Endodermal cell (in vitro differentiated cells): ENCODE measurements around the gene OR2Z1. TPM values are rescaled to one million over a fixed set of nuclear protein-coding genes. Genes with fewer than 3 reads are reported as not detected.
"Not testable (repeated sequence)": the region's sequence is repeated elsewhere in the genome, so short reads cannot be mapped to it uniquely, and the experiment has no call there.

ENCODE experiments used
- DNase-seq: peaks from one replicate; pipeline ENCODE4 v3.0.0-alpha.2; 2017
- H3K27ac ChIP-seq: 2 replicates; pipeline ENCODE4 v1.5.1; 2013; ENCODE audit warnings: mild to moderate bottlenecking, low read depth, low read length, moderate library complexity
- H3K27me3 ChIP-seq: 2 replicates; pipeline ENCODE4 v1.6.1; 2013; ENCODE audit warnings: mild to moderate bottlenecking, low read length, moderate library complexity; ENCODE audit not compliant: insufficient read depth, control insufficient read depth, poor library complexity, severe bottlenecking
- H3K36me3 ChIP-seq: 2 replicates; pipeline ENCODE4 v1.7.0; 2013; ENCODE audit warnings: mild to moderate bottlenecking, low read length, moderate library complexity; ENCODE audit not compliant: control insufficient read depth, insufficient read depth
- H3K4me1 ChIP-seq: one replicate; pipeline ENCODE4 v1.7.0; 2013; ENCODE audit warnings: low read length; ENCODE audit not compliant: control insufficient read depth, insufficient read depth
- H3K4me3 ChIP-seq: 2 replicates; pipeline ENCODE4 v1.5.1; 2013; ENCODE audit warnings: mild to moderate bottlenecking, low read length, moderate library complexity
- H3K9ac ChIP-seq: 2 replicates; pipeline ENCODE4 v1.6.1; 2013; ENCODE audit warnings: mild to moderate bottlenecking, low read length, moderate library complexity; ENCODE audit not compliant: poor library complexity, severe bottlenecking; ENCODE audit errors: extremely low read depth
- H3K9me3 ChIP-seq: 2 replicates; pipeline ENCODE4 v1.6.1; 2013; ENCODE audit warnings: mild to moderate bottlenecking, low read length, moderate library complexity; ENCODE audit not compliant: control insufficient read depth
- H3K27ac Mint-ChIP-seq: 2 replicates; pipeline ENCODE4 v1.8.0; 2020; ENCODE audit warnings: mixed read lengths
- H3K27me3 Mint-ChIP-seq: 2 replicates; pipeline ENCODE4 v1.8.0; 2021; ENCODE audit warnings: mild to moderate bottlenecking, mixed read lengths; ENCODE audit not compliant: insufficient read depth
- H3K36me3 Mint-ChIP-seq: 2 replicates; pipeline ENCODE4 v1.8.0; 2020; ENCODE audit warnings: low read depth, mixed read lengths
- H3K4me1 Mint-ChIP-seq: 2 replicates; pipeline ENCODE4 v1.8.0; 2020; ENCODE audit warnings: mixed read lengths
- H3K4me3 Mint-ChIP-seq: 2 replicates; pipeline ENCODE4 v1.8.0; 2020; ENCODE audit warnings: mild to moderate bottlenecking, moderate library complexity, mixed read lengths
- H3K9me3 Mint-ChIP-seq: 2 replicates; pipeline ENCODE4 v1.8.0; 2020; ENCODE audit warnings: mild to moderate bottlenecking, mixed read lengths
- WGBS, 2 experiments: methylation state at CpG; one replicate each; pipeline versions ENCODE4 v1.1.5 to v1.1.7; 2013; ENCODE audit warnings: missing lambda C conversion rate in 2 of 2, mixed read lengths in 1 of 2; ENCODE audit not compliant: insufficient coverage in 1 of 2, insufficient read length in 1 of 2; 5-methylcytosine and 5-hydroxymethylcytosine counted together
- total RNA-seq, 2 donors: library from RNA; stranded (reverse); fragmentation: NEBNext Ultra II Directional in 1 of 2; extraction: Animal tissue kit (Norgen Biotek cat#: 25700) in 1 of 2; gene quantifications; 2 replicates in 1 of 2; 3 replicates in 1 of 2; pipeline ENCODE4 v1.2.1, GENCODE V29; 2021

The OR2Z1 gene
- total RNA-seq, 2 donors from 2014 or later: not detected

DNA sequence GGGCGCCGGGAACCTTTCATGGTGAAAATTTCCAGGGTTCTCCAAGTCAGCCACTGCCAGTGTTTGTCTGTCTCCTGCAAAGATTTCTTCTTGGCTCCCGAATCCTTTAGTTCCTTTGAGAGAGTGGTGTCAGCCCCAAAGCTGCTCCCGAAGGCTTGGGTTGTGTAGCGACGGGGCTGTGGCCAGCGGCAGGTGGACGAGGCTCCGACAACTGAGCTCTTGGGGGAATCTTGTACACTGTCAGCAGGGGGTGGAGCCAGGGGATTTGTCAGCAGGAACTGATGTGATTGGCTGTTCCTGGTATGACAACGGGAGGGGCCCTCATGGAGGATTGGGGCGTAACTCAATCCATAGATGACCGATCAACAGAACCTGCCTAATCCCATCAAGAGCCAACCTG lies 52.2 kb downstream of the OR2Z1 start:
- not testable (repeated sequence) for H3K9me3 ChIP-seq, H3K4me1 ChIP-seq, H3K4me3 ChIP-seq, H3K4me3 Mint-ChIP-seq, H3K27ac ChIP-seq, H3K9ac ChIP-seq, H3K27me3 ChIP-seq, DNase-seq, H3K36me3 ChIP-seq, H3K27ac Mint-ChIP-seq, H3K9me3 Mint-ChIP-seq, H3K27me3 Mint-ChIP-seq, H3K4me1 Mint-ChIP-seq, H3K36me3 Mint-ChIP-seq
- no CpG with 5 or more reads among the region's 12 CpGs for WGBS, 2 experiments

Other genes with a start within 250 kb of the OR2Z1 start
- 1 to 10 TPM in 1 of 2 donors, under 1 TPM in 1; 0.40 to 1.9 TPM for gene PRAM1, start 219.0 kb upstream of the OR2Z1 start, total RNA-seq
- gene ZNF414, start 207.5 kb upstream of the OR2Z1 start, total RNA-seq: 10 to 100 TPM; 22.6 to 23.7 TPM
- 1 to 10 TPM in 1 of 2 donors, under 1 TPM in 1; 0.57 to 1.1 TPM for gene MYO1F, start 144.2 kb upstream of the OR2Z1 start, total RNA-seq
- 10 to 100 TPM; 19.3 to 35.9 TPM for gene ADAMTS10, start 110.9 kb upstream of the OR2Z1 start, total RNA-seq
- not detected for gene NFILZ, start 91.0 kb upstream of the OR2Z1 start, total RNA-seq
- not detected for gene ACTL9, start 22.8 kb upstream of the OR2Z1 start, total RNA-seq
- gene ZNF558, start 110.7 kb downstream of the OR2Z1 start, total RNA-seq: 10 to 100 TPM in 1 of 2 donors, 1 to 10 TPM in 1; 8.1 to 18.9 TPM
- gene MBD3L1, start 110.7 kb downstream of the OR2Z1 start, total RNA-seq: not detected